ENCODE measurements around the gene SLAMF6. TPM values are rescaled to one million over a fixed set of nuclear protein-coding genes. Genes with fewer than 3 reads are reported as not detected.
A peak's percentile ranks its signal among the peaks of the same experiment; 100 is the strongest.

The SLAMF6 gene
- total RNA-seq, 3 donors from 2014 or later (not counting 1 experiment from before 2014, with no cell fraction given) = 66.7 to 88.2 (median 68.1) TPM

- H3K4me1 Mint-ChIP-seq = no peaks in the 10 kb centered on the region
- intact Hi-C loops (cut with micrococcal nuclease) = no loop called here
- no peak overlapping the region for H3K4me3 Mint-ChIP-seq
- H3K9me3 Mint-ChIP-seq = no peaks in the 10 kb centered on the region
- no peaks in the 10 kb centered on the region for H3K36me3 Mint-ChIP-seq
- no peaks in the 10 kb centered on the region for H3K4me1 ChIP-seq (ENCODE audit: control insufficient read depth, insufficient read depth, low read length)
- WGBS (ENCODE audit: insufficient coverage) = 83% methylated on average over 4 of the region's 6 CpGs
- no peak overlapping the region for H3K27ac Mint-ChIP-seq
- TF ChIP-seq CTCF (IDR thresholded peaks at IDR 0.05) = no peak
- H3K27ac ChIP-seq (ENCODE audit: low read length) = no peak overlapping the region
- no peaks in the 10 kb centered on the region for H3K27me3 Mint-ChIP-seq (ENCODE audit: low read depth in 2 of 2)
- no peaks in the 10 kb centered on the region for H3K27me3 ChIP-seq (ENCODE audit: control insufficient read depth, insufficient read depth, low read length)
- no peak for ATAC-seq
- no peak overlapping the region for H3K4me3 ChIP-seq (ENCODE audit: low read length)
- DNase-seq = no peak
- H3K9me3 ChIP-seq (ENCODE audit: control insufficient read depth, insufficient read depth, low read length) = no peaks in the 10 kb centered on the region
- H3K36me3 ChIP-seq (ENCODE audit: control insufficient read depth, insufficient read depth, low read length) = no peaks in the 10 kb centered on the region
These were observed 68.5 kb downstream of the SLAMF6 start for GRCh38 chr1:160454371-160455152.

- 79% methylated on average over 7 of the region's 7 CpGs for WGBS (ENCODE audit: insufficient coverage)
- Mint-ChIP-seq H3K27ac (no peak overlapping the region), H3K4me3 (no peak overlapping the region), H3K27me3 (ENCODE audit: low read depth in 2 of 2) (no peaks in the 10 kb centered on the region), H3K4me1 (no peaks in the 10 kb centered on the region), H3K36me3 (no peaks in the 10 kb centered on the region), H3K9me3 (no peaks in the 10 kb centered on the region)
- Histone ChIP-seq H3K27me3 (ENCODE audit: control insufficient read depth, insufficient read depth, low read length) (no peaks in the 10 kb centered on the region), H3K4me3 (ENCODE audit: low read length) (no peak overlapping the region), H3K36me3 (ENCODE audit: control insufficient read depth, insufficient read depth, low read length) (no peaks in the 10 kb centered on the region), H3K4me1 (ENCODE audit: control insufficient read depth, insufficient read depth, low read length) (no peaks in the 10 kb centered on the region), H3K27ac (ENCODE audit: low read length) (no peak overlapping the region), H3K9me3 (ENCODE audit: control insufficient read depth, insufficient read depth, low read length) (no peaks in the 10 kb centered on the region)
- peak in 1 of 2 donors; percentile 52 for DNase-seq
- TF ChIP-seq CTCF (IDR thresholded peaks at IDR 0.05) = no peak
- intact Hi-C loops (cut with micrococcal nuclease) = no loop called here
- peak in 1 of 3 donors; percentile 52 for ATAC-seq
These were observed 69.6 kb downstream of the SLAMF6 start for GRCh38 chr1:160453443-160453842.

GRCh38 chr1:160451859-160452232 is 71.2 kb downstream of the SLAMF6 start:
- WGBS (ENCODE audit: insufficient coverage) = 91% methylated on average over 1 of the region's 1 CpG
- Histone ChIP-seq H3K4me1 (ENCODE audit: control insufficient read depth, insufficient read depth, low read length) (peaks cover 4% of the 10 kb centered on the region), H3K4me3 (ENCODE audit: low read length) (no peak overlapping the region), H3K36me3 (ENCODE audit: control insufficient read depth, insufficient read depth, low read length) (no peaks in the 10 kb centered on the region), H3K27ac (ENCODE audit: low read length) (no peak overlapping the region), H3K27me3 (ENCODE audit: control insufficient read depth, insufficient read depth, low read length) (no peaks in the 10 kb centered on the region), H3K9me3 (ENCODE audit: control insufficient read depth, insufficient read depth, low read length) (no peaks in the 10 kb centered on the region)
- H3K27me3 Mint-ChIP-seq (ENCODE audit: low read depth in 2 of 2) = no peaks in the 10 kb centered on the region
- H3K36me3 Mint-ChIP-seq = no peaks in the 10 kb centered on the region
- no peak for TF ChIP-seq CTCF (IDR thresholded peaks at IDR 0.05)
- intact Hi-C loops (cut with micrococcal nuclease) = no loop called here
- no peak overlapping the region for H3K4me3 Mint-ChIP-seq
- no peak overlapping the region for H3K27ac Mint-ChIP-seq
- no peak for ATAC-seq
- peaks cover 0 to 5% of the 10 kb centered on the region in 2 donors for H3K4me1 Mint-ChIP-seq
- H3K9me3 Mint-ChIP-seq = no peaks in the 10 kb centered on the region
- DNase-seq = no peak

Data from natural killer cell (primary cell).